NK-92 treated with Interleukin-12 subunit alpha and Interleukin-12 subunit beta, amount 100 ng/mL, for 24 hours (cell line): Measurements from ENCODE around the gene DENND1A.
"Not testable (repeated sequence)": the region's sequence is repeated elsewhere in the genome, so short reads cannot be mapped to it uniquely, and the experiment has no call there.

Experiments
- DNase-seq: peaks from one replicate; lab custom pipeline; 2025; lab: John Stamatoyannopoulos, UW

Gene DENND1A

GRCh38 chr9:123923377-123923776, 6.5 kb downstream of the DENND1A start:
- DNase-seq, result no peak

GRCh38 chr9:123922911-123923310, 7.0 kb downstream of the DENND1A start:
- no peak for DNase-seq

GRCh38 chr9:123922431-123922830, 7.5 kb downstream of the DENND1A start:
- DNase-seq, result no peak

- no peak for DNase-seq
Observed at GRCh38 chr9:123914517-123915196, 15.3 kb downstream of the DENND1A start.

GRCh38 chr9:123912167-123912897, 17.6 kb downstream of the DENND1A start:
- DNase-seq, result no peak

GRCh38 chr9:123911024-123911423, 18.9 kb downstream of the DENND1A start:
- DNase-seq, result no peak

- not testable (repeated sequence) for DNase-seq
Observed at GRCh38 chr9:123909192-123909591, 20.7 kb downstream of the DENND1A start.

- DNase-seq, result not testable (repeated sequence)
Observed at GRCh38 chr9:123903550-123903949, 26.4 kb downstream of the DENND1A start.

- DNase-seq, result no peak
Observed at GRCh38 chr9:123894822-123895221, 35.1 kb downstream of the DENND1A start.

- DNase-seq, result no peak
Observed at GRCh38 chr9:123893831-123894460, 36.0 kb downstream of the DENND1A start.

GRCh38 chr9:123893115-123893514, 36.8 kb downstream of the DENND1A start:
- no peak for DNase-seq

- DNase-seq, result no peak
Observed at GRCh38 chr9:123887837-123888236, 42.1 kb downstream of the DENND1A start.

GRCh38 chr9:123885834-123886233, 44.1 kb downstream of the DENND1A start:
- not testable (repeated sequence) for DNase-seq

GRCh38 chr9:123883634-123884033, 46.3 kb downstream of the DENND1A start:
- no peak for DNase-seq

- DNase-seq, result no peak
Observed at GRCh38 chr9:123881604-123882003, 48.3 kb downstream of the DENND1A start.

GRCh38 chr9:123880420-123880819, 49.5 kb downstream of the DENND1A start:
- no peak for DNase-seq

GRCh38 chr9:123876750-123877149, 53.2 kb downstream of the DENND1A start:
- DNase-seq, result no peak

GRCh38 chr9:123872710-123873109, 57.2 kb downstream of the DENND1A start:
- DNase-seq, result no peak

- no peak for DNase-seq
Observed at GRCh38 chr9:123871781-123872180, 58.1 kb downstream of the DENND1A start.

- no peak for DNase-seq
Observed at GRCh38 chr9:123868002-123868401, 61.9 kb downstream of the DENND1A start.

- DNase-seq, result no peak
Observed at GRCh38 chr9:123867034-123867433, 62.9 kb downstream of the DENND1A start.

GRCh38 chr9:123866497-123866896, 63.4 kb downstream of the DENND1A start:
- DNase-seq, result no peak
